ENCODE results near the gene HRH2.

- no peak for TF ChIP-seq CTCF (IDR thresholded peaks at IDR 0.05)
- no peak for TF ChIP-seq POLR2A (IDR thresholded peaks at IDR 0.05)
These were observed 90.8 kb downstream of the HRH2 start for GRCh38 chr5:175748650-175749049.

All from lower leg skin (tissue), 3 donors.